Limb (tissue), 2 donors: ENCODE data around the gene DNASE1L2.
"Not testable (repeated sequence)": the region's sequence is repeated elsewhere in the genome, so short reads cannot be mapped to it uniquely, and the experiment has no call there.

Experiments used
- DNase-seq, 2 donors: peaks; one replicate each; pipeline ENCODE4 v3.0.0-alpha.2; 2016; ENCODE audit errors: extremely low spot score in 2 of 2

DNASE1L2 gene

DNA sequence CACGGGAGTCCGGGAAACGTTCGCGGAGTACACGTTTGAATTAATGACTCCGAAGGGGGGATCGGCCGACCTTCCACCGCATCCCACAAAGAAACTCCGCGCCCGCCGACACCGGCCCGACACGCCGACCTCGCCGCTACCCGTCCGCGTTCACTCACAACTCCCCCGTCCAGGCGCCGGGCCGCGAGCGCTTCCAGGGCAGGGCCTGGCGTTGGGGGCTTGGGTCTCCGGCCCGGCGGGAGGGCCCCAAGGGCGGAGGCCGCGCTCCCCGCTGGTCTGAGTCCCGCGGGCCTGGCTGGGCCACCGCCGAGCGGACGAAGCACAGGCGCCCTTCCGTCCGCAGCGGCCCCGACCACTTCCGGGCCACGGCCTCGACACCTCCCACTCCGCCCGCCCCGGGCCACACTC is 31.3 kb downstream of the DNASE1L2 start:
- DNase-seq, result not testable (repeated sequence)

DNA sequence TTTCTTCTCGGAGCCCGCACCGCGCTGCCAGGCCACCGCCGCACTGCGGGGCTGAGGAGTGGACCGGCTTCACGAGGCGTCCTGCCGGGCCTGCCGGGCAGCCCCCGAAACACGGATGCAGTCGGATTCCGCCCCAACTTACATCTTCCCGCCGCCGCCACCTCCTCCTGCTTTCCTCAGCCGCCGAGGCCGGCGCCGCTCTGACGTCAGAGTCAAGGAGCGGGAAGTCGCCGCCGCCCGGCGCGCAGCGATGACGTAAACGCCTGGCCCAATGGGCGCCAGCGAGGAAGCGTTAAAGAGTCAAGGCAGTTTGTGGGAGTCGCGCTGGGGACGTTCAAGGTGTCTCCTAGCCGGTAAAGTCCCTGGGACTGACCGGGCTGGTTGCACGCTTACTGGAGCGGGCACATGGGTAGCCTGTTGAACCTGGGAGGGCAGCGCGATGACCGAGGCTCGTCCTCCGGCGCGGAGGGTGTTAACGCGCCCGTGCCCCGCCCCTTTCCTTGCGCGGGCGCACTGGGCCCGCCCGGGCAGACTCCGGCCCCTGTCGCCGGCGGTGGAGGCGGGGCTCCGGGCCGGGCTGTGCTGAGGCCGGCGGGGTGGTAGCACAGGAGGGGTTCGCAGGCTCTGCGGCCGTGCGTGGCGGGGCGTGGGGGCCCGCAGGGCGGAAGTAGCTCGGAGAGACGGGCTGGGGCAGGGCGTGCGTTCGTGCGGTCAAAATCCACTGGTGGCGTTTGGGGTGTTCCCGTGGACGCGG is 31.8 kb downstream of the DNASE1L2 start, which contains the start of gene RNPS1:
Gene RNPS1, minus strand, starts transcription at position 214 of the 754 bp plus-strand sequence. CDS start 3,483 bp downstream, outside the sequence.
- DNase-seq, result peak; percentile 94 to 99

DNA sequence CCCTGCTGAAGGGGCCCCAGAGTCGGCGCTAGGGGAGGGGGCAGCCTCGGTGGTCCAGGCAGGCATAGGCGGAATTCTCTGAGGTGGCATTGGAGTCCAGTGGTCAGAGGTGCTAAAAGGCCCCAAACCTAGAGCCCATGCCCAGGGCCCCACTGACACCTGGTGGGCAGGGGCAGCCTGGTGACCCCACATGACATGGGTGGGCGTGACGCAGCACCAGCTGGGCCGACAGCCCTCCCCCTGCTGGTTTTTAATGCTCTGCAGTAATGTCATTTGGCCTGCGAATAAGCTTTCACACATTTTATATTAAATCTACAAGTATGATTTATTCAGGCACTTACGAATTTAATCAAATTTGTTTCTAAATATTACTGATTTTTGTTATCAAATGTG is 33.8 kb downstream of the DNASE1L2 start:
- no peak for DNase-seq

DNA sequence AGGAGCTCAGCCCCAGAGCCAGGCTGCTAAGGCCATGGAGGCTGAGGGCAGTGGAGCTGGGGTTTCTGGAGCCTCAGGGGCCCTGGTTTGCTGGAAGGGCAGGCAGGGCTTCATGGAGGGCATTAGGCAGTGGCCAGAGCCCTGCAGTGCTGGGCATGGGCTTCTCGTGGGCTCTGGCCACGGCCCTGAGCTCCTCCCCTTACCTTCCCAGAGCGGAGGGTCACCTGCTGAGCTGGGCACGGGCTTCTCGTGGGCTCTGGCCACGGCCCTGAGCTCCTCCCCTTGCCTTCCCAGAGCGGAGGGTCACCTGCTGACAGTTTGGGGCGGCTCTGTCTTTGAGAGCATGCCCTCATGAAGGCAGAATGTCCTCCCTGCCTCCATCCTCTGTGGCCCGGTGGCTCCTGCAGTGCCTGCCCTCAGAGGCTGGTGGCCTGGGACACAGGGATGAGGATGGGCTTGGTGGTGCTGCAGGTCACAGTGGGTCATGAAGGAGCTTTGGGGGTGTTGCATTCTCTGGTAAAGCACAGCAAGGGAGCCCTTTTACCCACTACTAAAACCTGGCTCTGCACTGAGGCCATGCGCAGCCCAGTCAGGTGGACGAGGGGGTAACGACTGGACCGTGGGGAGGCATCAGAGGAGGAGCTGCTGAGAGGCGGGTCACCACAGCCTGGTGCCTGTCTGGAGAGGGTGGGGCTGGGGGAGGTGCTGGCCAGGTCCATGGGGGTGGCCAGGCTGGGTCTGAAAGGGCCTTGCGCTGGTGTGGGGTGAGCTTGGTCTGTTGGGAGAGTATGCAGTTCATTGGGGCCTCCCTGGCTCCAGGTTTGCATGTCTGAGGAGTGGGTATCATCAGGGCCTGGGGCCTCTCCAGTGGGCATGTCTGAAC is 34.6 kb downstream of the DNASE1L2 start:
- no peak for DNase-seq

DNA sequence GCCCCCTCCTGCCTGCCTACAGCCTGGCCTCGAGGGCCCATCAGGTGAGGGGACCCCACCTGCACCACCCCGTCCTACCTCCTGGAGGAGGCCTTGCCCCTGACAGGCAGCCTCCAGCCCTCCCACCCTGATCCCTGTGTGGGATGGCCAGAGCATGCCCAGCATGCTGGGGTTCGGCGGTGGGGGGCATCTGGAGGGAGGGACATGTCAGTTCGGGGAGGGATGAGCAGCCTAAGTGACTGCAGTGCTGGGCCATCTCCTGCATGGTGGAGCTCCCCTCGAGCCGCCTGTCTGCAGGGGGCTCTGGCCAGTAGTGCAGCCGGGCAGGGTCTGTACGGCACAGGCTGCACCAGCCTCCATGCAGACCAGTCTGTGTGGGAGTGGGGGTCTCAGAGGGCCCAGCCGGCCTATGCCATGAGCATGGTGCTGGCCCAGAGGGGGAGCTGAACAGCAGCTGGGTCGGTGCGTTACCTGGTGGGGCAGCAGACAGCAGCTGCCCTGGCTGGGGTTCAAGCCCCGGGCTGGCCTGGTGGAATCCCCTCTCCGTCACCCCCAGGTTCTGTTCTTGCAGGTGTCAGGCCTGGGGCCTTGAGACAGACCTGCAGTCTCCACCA is 35.7 kb downstream of the DNASE1L2 start:
- DNase-seq, result no peak

DNA sequence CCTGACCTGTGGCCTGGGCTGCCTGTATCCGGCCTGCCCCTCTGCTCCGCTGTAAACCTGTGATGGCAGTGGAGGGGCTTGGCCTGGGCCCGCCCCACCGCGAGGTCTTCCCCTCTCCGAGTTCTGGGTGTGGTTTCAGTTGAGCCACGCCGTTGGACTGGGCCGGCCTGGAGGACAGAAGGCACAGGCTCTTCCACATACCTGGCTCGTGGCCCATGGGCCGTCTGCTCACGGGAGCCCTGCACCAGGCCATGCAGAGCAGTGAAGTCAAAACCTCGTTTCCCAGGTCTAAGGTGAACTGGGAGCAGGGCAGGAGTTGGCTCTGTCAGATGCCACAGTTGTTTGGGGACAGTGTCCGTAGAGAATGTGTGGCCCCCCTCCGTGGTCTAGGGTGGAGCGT is 37.2 kb downstream of the DNASE1L2 start:
- DNase-seq, result no peak

DNA sequence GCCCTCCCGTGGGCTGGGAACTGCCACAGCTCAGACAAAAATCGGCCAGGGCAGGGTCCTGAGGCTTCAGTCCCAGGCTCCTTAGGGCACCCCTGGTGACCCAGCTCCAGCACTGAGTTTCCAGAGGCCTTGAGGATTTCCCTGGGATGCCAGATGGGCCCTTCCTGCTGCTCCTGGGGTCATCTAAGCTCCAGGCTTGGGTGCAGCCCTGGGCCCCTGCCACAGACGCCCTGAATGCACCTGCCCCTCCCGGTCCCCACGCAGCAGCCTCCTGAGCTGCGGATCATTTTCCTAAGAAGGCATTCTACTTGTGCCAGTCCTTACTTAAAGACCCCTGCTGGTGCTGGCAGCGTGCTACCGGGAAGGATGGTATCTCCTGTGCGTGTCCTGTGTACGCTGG is 37.7 kb downstream of the DNASE1L2 start:
- no peak for DNase-seq

DNA sequence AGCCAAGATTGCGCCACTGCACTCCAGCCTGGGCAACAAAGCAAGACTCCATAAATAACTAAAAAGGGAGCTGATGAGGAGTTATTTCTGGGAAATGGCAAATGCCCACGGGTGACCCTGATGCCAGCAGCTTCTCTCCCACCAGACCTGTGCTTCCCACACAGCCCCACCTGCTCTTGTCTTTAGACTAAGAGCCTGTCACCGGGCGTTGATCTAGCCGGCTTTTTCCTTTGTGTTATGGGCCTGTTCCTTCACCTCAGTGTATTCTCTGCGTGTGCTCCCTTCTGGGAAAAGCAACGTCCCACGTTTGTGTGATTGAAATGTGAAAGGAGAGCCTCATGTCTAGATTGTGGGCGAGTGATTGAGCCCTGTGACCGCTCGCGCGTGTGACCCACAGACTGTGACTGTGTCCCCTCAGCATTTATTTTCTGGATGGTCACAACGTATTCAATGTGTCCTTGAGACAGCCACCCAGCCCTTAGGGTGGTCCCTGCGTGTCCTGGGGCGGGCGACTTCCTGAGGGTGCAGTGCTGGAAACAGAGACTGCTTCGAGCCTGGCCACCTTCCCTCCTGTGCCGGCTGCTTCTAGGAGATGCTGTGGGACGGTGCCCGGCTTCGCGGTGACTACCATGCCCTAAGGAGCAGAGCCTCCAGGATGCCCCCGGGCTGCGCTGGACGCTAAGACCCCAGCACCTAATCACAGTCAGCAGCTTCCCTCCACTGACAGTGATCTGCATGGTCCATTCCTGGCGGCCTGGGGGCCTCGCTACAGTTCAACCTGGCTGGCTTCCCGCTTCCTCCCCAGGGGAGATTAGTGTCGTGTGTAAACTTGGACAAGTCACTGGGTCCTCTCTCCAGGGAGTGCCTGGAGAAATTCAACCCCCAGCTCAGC is 39.5 kb downstream of the DNASE1L2 start:
- no peak for DNase-seq

DNA sequence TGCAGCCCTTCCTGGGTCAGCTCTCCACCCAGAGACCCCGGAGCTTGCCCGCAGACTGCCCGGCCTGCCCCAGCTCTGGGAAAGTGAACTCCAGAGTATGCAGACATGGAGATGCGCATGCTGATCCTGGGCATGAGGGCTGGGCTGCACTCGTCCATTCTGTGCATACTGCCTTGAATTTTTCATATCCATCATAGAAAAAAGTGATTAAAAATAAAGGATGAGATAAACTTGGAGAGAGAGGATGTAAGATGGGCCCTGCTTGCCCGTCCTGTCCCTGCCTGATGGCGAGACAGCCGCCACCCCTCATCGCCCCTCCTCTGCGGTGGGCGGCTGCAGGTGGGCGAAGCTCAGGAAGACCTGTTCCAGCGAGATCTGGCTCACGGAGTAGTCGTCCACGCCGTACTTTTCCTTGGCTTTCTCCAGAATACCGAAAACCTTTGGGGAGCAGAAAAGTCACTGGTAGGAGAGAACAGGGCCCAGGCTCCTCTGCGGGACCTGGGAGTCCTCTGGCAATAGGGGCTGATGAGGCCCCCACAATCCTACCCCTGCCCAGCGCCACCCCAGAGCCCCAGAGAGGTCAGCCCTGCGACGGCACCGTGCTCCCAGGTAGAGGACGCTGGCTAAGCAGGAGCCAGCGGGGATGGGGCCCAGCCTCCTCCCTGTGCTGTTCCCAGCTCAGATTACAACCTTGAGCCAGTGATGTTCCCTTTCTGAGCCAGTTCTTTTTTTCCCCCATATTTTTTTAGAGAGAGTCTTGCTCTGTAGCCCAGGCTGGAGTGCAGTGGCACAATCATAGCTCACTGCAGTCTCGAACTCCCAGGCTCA is 40.3 kb downstream of the DNASE1L2 start:
- DNase-seq, result no peak

DNA sequence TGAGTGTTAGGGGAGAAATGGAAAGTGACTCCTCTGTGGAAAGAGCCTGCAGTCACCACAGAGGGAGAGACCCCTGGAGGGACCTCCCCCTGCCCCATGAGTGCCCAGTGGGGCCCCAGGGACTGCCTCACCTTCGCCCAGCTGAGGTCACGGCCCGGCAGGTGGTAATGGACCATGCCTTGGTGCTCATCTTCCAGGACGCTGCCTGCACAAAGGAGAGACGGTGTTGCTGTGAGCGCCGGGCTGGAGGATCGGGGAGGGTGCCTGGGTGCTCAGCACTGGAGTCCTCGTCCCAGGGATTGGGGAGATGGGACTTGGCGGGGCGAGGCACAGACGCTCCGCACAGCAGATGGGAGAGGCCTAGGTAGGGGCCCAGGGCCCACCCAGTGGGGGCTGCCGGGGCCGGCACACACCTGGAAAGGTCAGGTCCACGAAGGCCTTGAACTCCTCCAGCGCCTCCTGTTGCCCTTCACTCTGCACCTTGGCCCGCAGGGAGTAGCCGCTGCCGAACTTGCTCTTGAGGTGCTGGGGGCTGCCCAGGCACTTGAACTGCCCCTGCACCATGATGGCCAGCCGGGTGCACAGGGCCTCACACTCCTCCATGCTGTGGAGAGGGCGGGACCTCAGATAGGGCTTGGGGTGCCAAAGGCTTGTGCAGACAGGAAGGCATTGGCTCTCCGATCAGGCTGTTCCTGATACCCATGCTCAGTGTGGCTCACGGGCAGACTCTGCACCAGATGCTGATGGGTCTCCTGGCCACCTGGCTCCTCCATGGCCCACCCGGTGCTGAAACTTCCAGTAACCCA is 41.4 kb downstream of the DNASE1L2 start:
- no peak for DNase-seq

DNA sequence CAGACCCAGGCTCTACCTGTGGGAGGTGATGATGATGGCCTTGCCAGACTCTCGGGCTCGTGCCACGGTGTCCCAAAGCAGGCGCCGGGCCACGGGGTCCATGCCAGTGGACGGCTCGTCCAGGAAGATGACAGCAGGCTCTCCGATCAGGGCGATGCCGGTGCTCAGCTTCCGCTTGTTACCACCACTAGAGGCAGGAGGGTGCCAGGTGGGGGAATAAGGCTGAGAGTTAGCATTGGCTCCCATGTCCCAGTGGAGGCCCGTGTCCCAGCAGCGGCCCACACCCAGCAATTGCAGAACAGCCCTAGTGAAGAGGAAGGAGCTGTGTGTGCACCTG is 42.0 kb downstream of the DNASE1L2 start:
- DNase-seq, result no peak

DNA sequence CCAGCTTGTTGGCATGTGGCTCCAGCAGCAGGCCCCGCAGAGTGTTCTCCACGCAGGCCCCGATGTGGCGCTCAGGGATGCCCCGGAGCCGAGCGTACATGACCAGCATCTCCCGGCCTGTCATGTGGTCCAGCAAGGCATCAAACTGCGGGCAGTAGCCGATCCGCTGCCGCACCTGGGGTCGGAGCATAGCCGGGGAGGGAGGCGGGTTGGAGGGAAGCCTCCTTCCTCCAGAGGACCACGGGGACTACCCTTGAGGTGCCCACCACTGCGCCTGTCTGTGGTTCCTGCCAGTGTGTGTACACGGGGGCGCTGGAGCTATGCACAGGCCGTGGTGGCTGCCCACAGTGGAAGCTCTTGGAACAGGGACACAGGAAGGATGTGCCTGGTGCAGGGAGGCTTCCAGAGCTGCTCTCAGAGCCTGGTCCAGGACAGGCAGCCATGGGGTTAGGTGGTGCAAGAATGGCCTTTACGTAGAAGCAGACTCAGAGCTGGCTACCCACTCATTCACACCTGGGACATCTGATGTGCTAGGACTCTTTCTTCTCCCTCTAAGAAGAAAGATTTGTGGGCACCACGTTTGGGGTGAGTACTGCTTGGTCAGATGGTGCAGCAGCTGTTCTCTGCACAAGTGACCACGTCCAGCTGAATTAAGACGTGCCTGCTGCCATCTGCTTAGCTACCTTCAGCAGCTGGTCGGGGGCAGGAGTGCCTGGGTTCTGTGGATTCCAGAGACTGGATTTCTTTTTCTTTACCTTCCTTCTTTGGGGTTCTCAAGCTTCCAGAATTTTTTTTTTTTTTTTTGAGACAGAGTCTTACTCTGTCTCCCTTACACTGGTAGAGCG is 42.9 kb downstream of the DNASE1L2 start:
- DNase-seq, result no peak

DNA sequence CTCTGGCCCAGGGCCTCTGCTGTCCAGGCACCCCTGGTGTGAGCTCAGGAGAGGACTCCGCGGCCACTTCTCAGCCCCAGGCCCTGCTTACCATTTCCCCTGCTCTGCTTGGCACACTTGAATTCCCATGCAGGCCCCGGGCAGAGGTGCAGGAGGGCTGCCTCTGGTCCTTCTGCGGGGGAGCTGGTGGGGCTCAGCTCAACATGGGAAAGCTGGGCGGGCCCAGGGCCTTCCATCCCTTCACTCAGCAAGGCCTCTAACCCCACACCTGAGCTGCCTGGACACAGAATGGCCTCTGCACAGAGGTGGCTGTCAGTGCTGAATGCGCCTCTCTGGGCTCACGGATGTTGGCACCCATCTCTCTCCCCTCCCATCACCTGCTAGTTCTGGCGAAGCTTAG is 44.2 kb downstream of the DNASE1L2 start:
- DNase-seq, result no peak

DNA sequence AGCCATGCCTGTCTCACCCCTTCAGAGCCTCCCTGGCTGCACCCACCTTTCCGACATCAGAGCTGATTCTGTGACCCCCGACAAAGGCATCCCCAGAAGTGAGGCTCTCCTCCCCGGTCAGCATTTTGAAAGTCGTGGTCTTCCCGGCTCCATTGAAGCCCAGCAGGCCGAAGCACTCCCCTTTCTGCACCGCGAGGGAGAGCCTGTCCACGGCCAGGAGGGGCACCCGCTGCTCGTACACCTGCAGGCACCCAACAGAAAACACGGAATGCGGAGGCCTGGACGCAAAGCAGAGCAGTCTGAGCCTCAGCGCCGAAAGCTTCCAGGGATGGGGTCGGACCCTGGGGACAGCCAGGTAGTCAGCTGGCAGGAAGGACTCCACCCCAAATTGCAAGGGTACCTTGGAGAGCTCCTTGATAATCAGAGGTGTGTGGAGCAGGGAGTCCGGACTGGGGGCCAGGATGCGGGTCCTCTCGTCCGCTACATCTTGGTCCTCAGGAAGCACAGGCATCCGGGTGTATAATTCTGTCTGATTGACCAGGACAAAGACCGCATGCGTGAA is 44.8 kb downstream of the DNASE1L2 start:
- no peak for DNase-seq

DNA sequence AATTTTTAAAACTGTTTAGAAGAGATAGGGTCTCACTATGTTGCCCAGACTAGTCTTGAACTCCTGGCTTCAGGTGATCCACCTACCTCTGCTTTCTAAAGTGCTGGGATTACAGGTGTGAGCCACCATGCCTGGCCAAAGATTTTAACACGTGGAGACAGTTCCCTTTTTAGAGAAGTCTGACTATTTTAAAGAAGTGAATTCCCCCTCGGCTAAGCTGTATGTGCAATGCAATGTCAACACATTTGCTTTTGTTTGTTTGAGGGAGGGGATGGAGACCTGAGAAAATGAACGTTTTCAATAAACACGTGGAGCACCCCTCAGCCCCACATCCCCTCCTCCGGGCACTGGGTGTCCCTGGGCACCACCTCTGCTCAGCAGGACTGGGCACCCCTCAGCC is 46.0 kb downstream of the DNASE1L2 start:
- DNase-seq, result no peak

DNA sequence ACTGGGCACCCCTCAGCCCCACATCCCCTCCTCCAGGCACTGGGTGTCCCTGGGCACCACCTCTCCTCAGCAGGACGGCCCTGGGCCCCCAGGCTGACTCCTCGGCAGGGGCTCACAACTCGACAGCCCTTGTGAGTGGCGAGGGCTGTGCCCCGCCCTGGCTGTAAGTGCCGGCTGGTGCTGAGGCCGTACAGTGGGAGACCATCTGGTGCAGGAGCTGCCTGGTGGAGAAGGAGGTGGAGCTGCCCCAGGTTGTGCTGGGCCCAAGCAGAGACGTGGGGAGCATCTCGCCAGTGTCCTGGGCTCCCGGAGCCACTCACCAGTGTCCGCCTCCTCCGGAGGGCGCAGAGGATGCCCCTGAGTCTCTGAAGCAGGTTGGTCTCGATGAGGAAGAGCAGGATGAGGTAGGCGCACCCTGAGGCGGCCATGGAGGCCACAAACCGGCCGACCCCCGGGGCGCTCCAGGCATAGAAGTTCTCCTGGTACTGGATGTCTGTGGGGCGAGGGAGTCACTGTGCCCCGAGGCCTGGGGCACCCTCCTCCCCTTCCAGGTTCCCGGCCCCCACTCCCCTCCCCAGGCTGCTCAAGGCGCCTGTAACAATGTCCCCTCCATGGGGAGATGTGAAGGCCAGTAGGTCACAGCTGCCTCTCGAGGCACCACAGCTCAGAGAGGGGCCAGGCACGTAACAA is 46.8 kb downstream of the DNASE1L2 start:
- DNase-seq, result no peak

DNA sequence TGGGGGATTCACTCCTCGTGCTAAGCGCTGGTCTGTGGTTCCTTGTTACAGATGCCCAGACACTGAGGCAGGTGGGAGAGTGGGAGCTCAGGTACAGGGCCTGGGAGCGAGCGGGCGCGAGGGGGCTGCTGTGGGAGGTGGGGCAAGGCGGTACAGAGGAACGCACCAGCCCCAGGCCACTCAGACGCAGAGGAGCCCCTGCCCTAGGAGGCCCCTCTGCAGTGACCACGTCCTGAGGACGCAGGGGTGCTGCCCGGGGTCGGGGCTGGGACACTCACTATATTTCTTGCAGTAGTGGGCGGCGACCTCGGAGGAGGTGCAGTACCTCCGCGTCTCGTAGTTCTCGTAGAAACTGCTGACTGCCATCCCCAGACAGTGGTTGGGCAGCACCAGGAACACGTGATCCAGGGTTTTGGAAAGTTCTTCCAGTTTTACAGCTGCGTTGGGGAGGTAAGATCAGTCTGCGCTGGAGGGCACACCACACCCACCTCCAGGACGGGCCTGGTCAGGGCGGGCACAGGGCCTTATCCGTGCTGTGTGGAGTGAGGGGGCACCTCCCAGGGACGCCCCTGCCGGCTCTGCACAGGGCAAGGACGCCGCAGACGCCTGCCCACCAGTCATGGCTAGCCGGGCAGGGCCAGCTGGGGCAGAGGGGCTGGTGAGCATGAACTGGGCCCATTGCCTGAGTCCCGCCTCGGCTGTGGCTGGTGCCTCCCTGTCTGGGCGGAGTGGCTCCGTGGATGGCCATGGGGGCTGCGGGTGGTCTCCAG is 47.9 kb downstream of the DNASE1L2 start:
- DNase-seq, result no peak
